ENCODE data around the gene TJP1. TPM values are rescaled to one million over a fixed set of nuclear protein-coding genes. Genes with fewer than 3 reads are reported as not detected.

The TJP1 gene
- total RNA-seq, 6 donors from 2014 or later = 88.0 to 168 (median 113) TPM

- DNase-seq (no peak), ATAC-seq (ENCODE audit: low FRiP score in 2 of 2) (no peak)
- WGBS, 2 donors = 95 to 96% methylated on average over 8 of the region's 8 CpGs
- no peaks in the 10 kb centered on the region for H3K27me3 ChIP-seq
- peaks cover 0 to 6% (median 0%) of the 10 kb centered on the region in 4 donors for H3K4me1 ChIP-seq
- H3K36me3 ChIP-seq = no peaks in the 10 kb centered on the region
- H3K9me3 ChIP-seq = peaks cover 0 to 3% (median 0%) of the 10 kb centered on the region in 4 donors
- no peak for TF ChIP-seq CTCF (IDR thresholded peaks at IDR 0.05)
- TF ChIP-seq POLR2A (IDR thresholded peaks at IDR 0.05) = no peak
- TF ChIP-seq POLR2AphosphoS5 (IDR thresholded peaks at IDR 0.05) = no peak
- no peak for TF ChIP-seq EP300 (IDR thresholded peaks at IDR 0.05)
- H3K27ac ChIP-seq = no peak overlapping the region
- H3K4me3 ChIP-seq = no peak overlapping the region
Observed at GRCh38 chr15:29853211-29853987, 31.1 kb upstream of the TJP1 start.

DNA sequence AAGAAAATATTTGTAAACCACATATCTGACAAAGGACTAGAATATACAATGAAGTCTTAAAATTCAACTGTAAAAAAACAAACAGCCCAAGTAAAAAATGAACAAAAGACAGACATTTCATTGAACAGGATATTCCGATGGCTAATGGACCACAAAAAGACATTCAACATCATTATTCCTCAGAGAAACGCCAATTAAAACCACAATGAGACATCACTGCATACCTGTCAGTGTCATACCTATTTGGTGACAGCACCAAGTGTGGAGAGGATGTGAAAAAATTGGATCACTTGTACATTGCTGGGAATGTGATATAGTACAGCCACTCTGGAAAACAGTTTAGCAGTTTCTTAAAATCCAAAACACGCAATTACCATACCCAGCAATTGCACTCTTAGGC, 29.9 kb upstream of the TJP1 start:
- Histone ChIP-seq H3K4me3 (no peak overlapping the region), H3K9me3 (peaks cover 0 to 10% (median 1%) of the 10 kb centered on the region in 4 donors), H3K4me1 (peaks cover 0 to 6% (median 0%) of the 10 kb centered on the region in 4 donors), H3K27ac (no peak overlapping the region), H3K27me3 (no peaks in the 10 kb centered on the region), H3K36me3 (no peaks in the 10 kb centered on the region)
- TF ChIP-seq POLR2A (IDR thresholded peaks at IDR 0.05) = no peak
- no peak for TF ChIP-seq EP300 (IDR thresholded peaks at IDR 0.05)
- TF ChIP-seq CTCF (IDR thresholded peaks at IDR 0.05) = no peak
- no peak for TF ChIP-seq POLR2AphosphoS5 (IDR thresholded peaks at IDR 0.05)
- 82 to 91% methylated on average over 3 of the region's 3 CpGs for WGBS, 2 donors
- DNase-seq = no peak
- ATAC-seq (ENCODE audit: low FRiP score in 2 of 2) = no peak

DNA sequence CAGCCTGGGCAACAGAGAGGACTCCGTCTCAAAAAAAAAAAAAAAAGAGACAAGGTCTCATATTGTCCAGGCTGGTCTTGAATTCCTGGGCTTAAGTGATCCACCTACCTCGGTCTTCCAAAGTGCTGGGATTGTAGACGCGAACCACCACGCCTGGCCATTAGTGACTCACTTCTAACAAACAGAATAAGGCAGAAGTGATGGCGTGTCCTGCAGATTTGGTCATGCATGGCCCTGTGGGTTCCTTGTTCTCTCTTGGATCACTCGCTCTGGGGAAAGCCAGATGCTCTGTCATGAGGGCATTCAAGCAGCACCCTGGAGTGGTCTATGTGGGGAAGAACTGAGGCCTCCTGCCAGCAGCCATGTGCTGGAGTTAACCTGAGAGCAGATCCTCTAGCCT, 27.4 kb upstream of the TJP1 start:
- Histone ChIP-seq H3K9me3 (peaks cover 0 to 10% (median 1%) of the 10 kb centered on the region in 4 donors), H3K4me3 (no peak overlapping the region), H3K4me1 (no peaks in the 10 kb centered on the region), H3K27ac (no peak overlapping the region), H3K36me3 (no peaks in the 10 kb centered on the region), H3K27me3 (no peaks in the 10 kb centered on the region)
- no peak for DNase-seq
- no peak for TF ChIP-seq CTCF (IDR thresholded peaks at IDR 0.05)
- no peak for TF ChIP-seq POLR2A (IDR thresholded peaks at IDR 0.05)
- no peak for TF ChIP-seq EP300 (IDR thresholded peaks at IDR 0.05)
- no peak for TF ChIP-seq POLR2AphosphoS5 (IDR thresholded peaks at IDR 0.05)
- 95 to 97% methylated on average over 7 of the region's 7 CpGs for WGBS, 2 donors
- no peak for ATAC-seq (ENCODE audit: low FRiP score in 2 of 2)

DNA sequence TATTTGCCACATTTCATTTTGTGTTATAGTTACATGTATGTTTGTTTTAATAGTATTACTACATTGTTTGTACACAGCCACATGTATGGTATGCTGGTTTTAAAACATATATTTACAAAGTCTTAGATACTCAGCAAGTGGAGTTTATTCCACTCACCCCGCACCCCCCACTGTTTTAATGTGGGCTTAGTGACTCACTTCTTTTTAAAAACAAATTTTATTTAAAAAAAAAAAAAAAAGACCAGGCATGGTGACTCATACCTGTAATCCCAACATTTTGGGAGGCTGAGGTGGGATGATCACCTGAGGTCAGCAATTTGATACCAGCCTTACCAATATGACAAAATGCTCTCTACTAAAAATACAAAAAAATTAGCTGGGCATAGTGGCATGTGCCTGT, 26.9 kb upstream of the TJP1 start:
- H3K27ac ChIP-seq = no peak overlapping the region
- WGBS, 2 donors = 90 to 94% methylated on average over 1 of the region's 1 CpG
- DNase-seq = no peak

More for the DNA sequence above, 26.9 kb upstream of the TJP1 start:
- no peak for ATAC-seq (ENCODE audit: low FRiP score in 2 of 2)
- Histone ChIP-seq H3K27me3 (no peaks in the 10 kb centered on the region), H3K36me3 (no peaks in the 10 kb centered on the region), H3K4me3 (no peak overlapping the region), H3K9me3 (peaks cover 0 to 10% (median 1%) of the 10 kb centered on the region in 4 donors), H3K4me1 (peaks cover 0 to 3% (median under 1%) of the 10 kb centered on the region in 4 donors)
- TF ChIP-seq POLR2AphosphoS5 (IDR thresholded peaks at IDR 0.05) (no peak), POLR2A (IDR thresholded peaks at IDR 0.05) (no peak), EP300 (IDR thresholded peaks at IDR 0.05) (no peak), CTCF (IDR thresholded peaks at IDR 0.05) (no peak)

Data from upper lobe of left lung (tissue), 6 donors.